Activated CD8-positive, alpha-beta T cell treated with anti-CD3 and anti-CD28 coated beads, Interleukin-2, amount 10 ng/mL, durations not matched to agents 7 days and 5 days (primary cell): ENCODE results near the gene TMEM178A. TPM values are rescaled to one million over a fixed set of nuclear protein-coding genes. Genes with fewer than 3 reads are reported as not detected.

Experiments
- ATAC-seq: fragments of 150-1000 bp; cut with Tn5 transposase; one replicate; pipeline ENCODE4 v1.10.0; 2021; ENCODE audit warnings: moderate library complexity
- CTCF ChIA-PET: fragments of 350-600 bp; sonication (Branson Sonifier 250); formaldehyde crosslinking; loops from one replicate; lab custom pipeline; 2021; ENCODE audit warnings: antibody characterized with exemption; lab: Charles Lee
- POLR2A ChIA-PET: fragments of 350-600 bp; sonication (Branson Sonifier 250); formaldehyde crosslinking; loops from one replicate; lab custom pipeline; 2021; ENCODE audit warnings: antibody characterized with exemption; lab: Charles Lee
- DNase-seq: peaks from one replicate; pipeline ENCODE4 v3.0.0-alpha.2; 2020
- H3K27ac Mint-ChIP-seq: one replicate; pipeline ENCODE4 v1.8.0; 2021; ENCODE audit warnings: mild to moderate bottlenecking, mixed read lengths
- H3K27me3 Mint-ChIP-seq: one replicate; pipeline ENCODE4 v1.8.0; 2021; ENCODE audit warnings: low read depth, mixed read lengths
- H3K36me3 Mint-ChIP-seq: one replicate; pipeline ENCODE4 v1.8.0; 2021; ENCODE audit warnings: low read depth, mixed read lengths
- H3K4me1 Mint-ChIP-seq: one replicate; pipeline ENCODE4 v1.8.0; 2021; ENCODE audit warnings: low read depth, mixed read lengths
- H3K4me3 Mint-ChIP-seq: one replicate; pipeline ENCODE4 v1.8.0; 2021; ENCODE audit warnings: mild to moderate bottlenecking, mixed read lengths
- H3K9me3 Mint-ChIP-seq: one replicate; pipeline ENCODE4 v1.8.0; 2022; ENCODE audit warnings: mixed read lengths; ENCODE audit not compliant: insufficient read depth
- total RNA-seq, 2 experiments: library from RNA; stranded (reverse); gene quantifications; one replicate each; pipeline ENCODE4 v1.2.3, GENCODE V29; 2021

TMEM178A gene
- total RNA-seq, 2 experiments from 2014 or later, result not detected

- H3K4me1 Mint-ChIP-seq, result peaks cover 4% of the 10 kb centered on the region
- ATAC-seq, result no peak
Observed at GRCh38 chr2:39733070-39733674, 67.5 kb downstream of the TMEM178A start.

GRCh38 chr2:39734445-39734844, 68.7 kb downstream of the TMEM178A start:
- CTCF ChIA-PET, result interaction anchor here (0.7 kb wide), 1 partner anchor 43 kb away, joined by 3 read pairs; no protein-coding TSS in a partner anchor
- no peaks in the 10 kb centered on the region for H3K4me1 Mint-ChIP-seq
- H3K9me3 Mint-ChIP-seq, result no peaks in the 10 kb centered on the region
- ATAC-seq, result no peak
- DNase-seq, result no peak
- H3K27me3 Mint-ChIP-seq, result no peaks in the 10 kb centered on the region
- POLR2A ChIA-PET, result no interaction called here
- no peak overlapping the region for H3K4me3 Mint-ChIP-seq
- no peak overlapping the region for H3K27ac Mint-ChIP-seq
- peaks cover 47% of the 10 kb centered on the region for H3K36me3 Mint-ChIP-seq

More at GRCh38 chr2:39733070-39733674, 67.5 kb downstream of the TMEM178A start:
- no peak overlapping the region for H3K4me3 Mint-ChIP-seq
- DNase-seq, result no peak
- H3K27ac Mint-ChIP-seq, result no peak overlapping the region
- H3K36me3 Mint-ChIP-seq, result peaks cover 38% of the 10 kb centered on the region
- no peaks in the 10 kb centered on the region for H3K9me3 Mint-ChIP-seq
- H3K27me3 Mint-ChIP-seq, result no peaks in the 10 kb centered on the region
- CTCF ChIA-PET, result interaction anchor here (0.9 to 6.6 kb wide), 2 partner anchors 222 to 355 kb away, joined by 3 to 77 read pairs; no protein-coding TSS in a partner anchor
- POLR2A ChIA-PET, result no interaction called here

DNA sequence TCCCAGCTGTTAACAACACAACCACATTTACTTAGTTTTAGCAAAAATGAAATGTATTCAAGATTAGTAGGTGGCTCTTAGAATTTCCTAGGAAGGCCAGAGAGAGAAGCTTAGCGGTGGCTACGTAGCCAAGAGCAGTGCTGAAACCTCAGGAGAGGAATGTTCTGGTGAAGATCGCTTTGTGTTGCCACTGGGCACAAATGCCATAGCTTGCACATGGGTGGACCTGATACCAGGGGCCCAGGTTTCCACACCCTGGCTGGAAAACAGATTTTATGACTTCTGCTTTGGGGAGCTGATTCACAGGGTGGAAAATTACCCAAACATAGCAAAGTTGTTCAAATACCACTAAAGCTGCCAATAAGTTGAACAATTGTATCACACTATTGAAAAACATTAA, 69.9 kb downstream of the TMEM178A start:
- ChIA-PET POLR2A (no interaction called here), CTCF (no interaction called here)
- ATAC-seq, result no peak
- no peak for DNase-seq
- H3K27ac Mint-ChIP-seq, result no peak overlapping the region
- H3K4me3 Mint-ChIP-seq, result no peak overlapping the region
- H3K27me3 Mint-ChIP-seq, result no peaks in the 10 kb centered on the region
- no peaks in the 10 kb centered on the region for H3K9me3 Mint-ChIP-seq
- peaks cover 51% of the 10 kb centered on the region for H3K36me3 Mint-ChIP-seq
- no peaks in the 10 kb centered on the region for H3K4me1 Mint-ChIP-seq

GRCh38 chr2:39736640-39737039, 70.9 kb downstream of the TMEM178A start:
- no peak overlapping the region for H3K27ac Mint-ChIP-seq
- ChIA-PET POLR2A (interaction anchor here (0.6 kb wide), 1 partner anchor 24 kb away, joined by 4 read pairs; no protein-coding TSS in a partner anchor), CTCF (no interaction called here)
- no peaks in the 10 kb centered on the region for H3K27me3 Mint-ChIP-seq
- no peak for DNase-seq
- H3K4me1 Mint-ChIP-seq, result no peaks in the 10 kb centered on the region
- peaks cover 58% of the 10 kb centered on the region for H3K36me3 Mint-ChIP-seq
- no peak for ATAC-seq
- no peak overlapping the region for H3K4me3 Mint-ChIP-seq
- H3K9me3 Mint-ChIP-seq, result no peaks in the 10 kb centered on the region

DNA sequence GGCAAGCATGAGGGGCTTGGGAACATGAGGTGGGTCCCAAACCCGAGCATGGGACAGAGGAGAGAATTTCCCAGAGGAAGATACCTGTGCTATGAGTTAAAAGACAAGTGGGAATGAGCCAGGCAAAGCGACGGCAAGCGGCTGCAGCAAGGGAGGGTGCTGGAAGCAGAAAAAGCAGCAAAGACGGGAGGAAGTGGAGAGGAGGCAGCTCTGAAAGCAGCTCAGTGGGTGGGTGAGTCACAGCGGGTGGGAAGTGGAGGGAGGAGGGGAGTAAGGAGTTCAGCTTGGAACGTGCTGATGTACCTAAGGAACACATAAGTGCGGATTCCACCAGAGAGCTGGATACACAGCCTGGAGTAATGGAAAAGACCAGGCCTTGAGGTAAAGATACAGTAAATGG, 71.9 kb downstream of the TMEM178A start:
- no peaks in the 10 kb centered on the region for H3K27me3 Mint-ChIP-seq
- no peaks in the 10 kb centered on the region for H3K4me1 Mint-ChIP-seq
- ATAC-seq (no peak), DNase-seq (no peak)
- H3K36me3 Mint-ChIP-seq, result peaks cover 66% of the 10 kb centered on the region
- H3K27ac Mint-ChIP-seq, result no peak overlapping the region
- ChIA-PET CTCF (interaction anchor here (1.9 kb wide), 1 partner anchor 8 kb away, joined by 5 read pairs; no protein-coding TSS in a partner anchor), POLR2A (no interaction called here)
- H3K9me3 Mint-ChIP-seq, result no peaks in the 10 kb centered on the region
- H3K4me3 Mint-ChIP-seq, result no peak overlapping the region

DNA sequence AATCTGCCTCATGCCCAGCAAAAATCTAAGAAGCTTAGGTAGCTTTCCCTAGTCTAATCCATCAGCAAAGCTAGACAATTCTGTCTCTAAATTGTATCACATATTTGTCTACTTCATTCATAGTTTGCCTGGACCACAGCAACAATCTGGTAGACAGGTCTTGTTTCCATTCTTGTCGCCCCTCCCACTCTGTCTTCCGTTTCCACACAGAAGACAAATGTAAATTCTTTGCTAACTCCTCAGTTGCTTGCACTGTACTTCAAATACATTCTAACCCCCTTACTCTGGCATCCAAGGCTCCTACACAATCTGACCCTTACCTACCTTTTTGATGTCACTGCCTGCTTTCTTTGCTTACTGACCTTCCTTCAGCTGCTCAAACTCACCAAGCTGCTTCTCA, 73.2 kb downstream of the TMEM178A start:
- Mint-ChIP-seq H3K4me1 (no peaks in the 10 kb centered on the region), H3K4me3 (no peak overlapping the region), H3K36me3 (peaks cover 74% of the 10 kb centered on the region), H3K27me3 (no peaks in the 10 kb centered on the region), H3K9me3 (no peaks in the 10 kb centered on the region), H3K27ac (no peak overlapping the region)
- ChIA-PET POLR2A (no interaction called here), CTCF (interaction anchor here (1.9 kb wide), 1 partner anchor 10 kb away, joined by 5 read pairs; no protein-coding TSS in a partner anchor)
- ATAC-seq, result no peak
- DNase-seq, result no peak

DNA sequence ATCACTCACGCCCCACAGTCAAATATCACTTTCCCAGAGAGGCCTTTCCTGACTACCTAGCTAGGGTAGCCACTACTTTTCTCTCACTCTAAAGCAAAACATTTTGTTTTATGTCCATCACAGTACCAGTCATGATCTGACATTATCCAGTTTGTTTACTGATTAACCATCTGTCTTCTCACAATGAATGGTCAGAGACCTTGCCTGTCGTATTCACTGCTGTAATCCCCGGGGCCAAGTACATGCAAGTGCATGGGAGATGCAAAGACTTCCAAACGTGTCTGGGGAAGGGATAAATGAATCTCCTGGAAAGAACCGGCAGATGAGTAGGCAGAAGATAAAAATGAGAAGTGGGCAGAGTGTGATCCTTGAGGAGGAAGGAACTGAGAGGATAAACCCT, 73.7 kb downstream of the TMEM178A start:
- ATAC-seq, result no peak
- ChIA-PET CTCF (no interaction called here), POLR2A (no interaction called here)
- Mint-ChIP-seq H3K4me1 (no peaks in the 10 kb centered on the region), H3K27ac (no peak overlapping the region), H3K9me3 (no peaks in the 10 kb centered on the region), H3K27me3 (no peaks in the 10 kb centered on the region), H3K4me3 (no peak overlapping the region), H3K36me3 (peaks cover 70% of the 10 kb centered on the region)
- DNase-seq, result no peak

DNA sequence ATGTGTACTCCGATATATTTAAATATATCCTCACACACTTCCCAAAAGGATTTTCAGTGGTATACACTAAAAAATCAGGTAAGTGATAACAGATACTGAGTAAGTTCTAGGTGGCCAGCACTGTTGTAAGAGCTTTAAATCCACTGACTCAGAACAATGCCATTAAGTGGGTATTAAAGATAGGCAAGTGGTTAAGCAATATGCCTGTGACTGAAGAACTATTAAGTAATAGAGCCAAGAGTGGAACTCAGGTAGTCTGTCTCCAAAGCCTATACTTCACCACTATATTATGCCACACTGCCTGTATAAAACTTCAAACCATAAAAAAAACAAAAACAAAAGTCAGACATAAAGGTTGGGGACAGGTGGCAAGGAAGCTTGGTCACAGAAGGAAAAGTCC, 76.2 kb downstream of the TMEM178A start:
- no peak overlapping the region for H3K4me3 Mint-ChIP-seq
- no peak overlapping the region for H3K27ac Mint-ChIP-seq
- ATAC-seq (no peak), DNase-seq (no peak)
- no peaks in the 10 kb centered on the region for H3K27me3 Mint-ChIP-seq
- ChIA-PET CTCF (interaction anchor here (0.9 to 1.5 kb wide), 2 partner anchors 11 to 13 kb away, joined by 3 to 4 read pairs; no protein-coding TSS in a partner anchor), POLR2A (no interaction called here)
- H3K36me3 Mint-ChIP-seq, result peaks cover 61% of the 10 kb centered on the region
- H3K4me1 Mint-ChIP-seq, result no peaks in the 10 kb centered on the region
- no peaks in the 10 kb centered on the region for H3K9me3 Mint-ChIP-seq

GRCh38 chr2:39743269-39743776, 77.6 kb downstream of the TMEM178A start:
- DNase-seq, result no peak
- no peak for ATAC-seq
- H3K27me3 Mint-ChIP-seq, result no peaks in the 10 kb centered on the region
- no peak overlapping the region for H3K4me3 Mint-ChIP-seq
- H3K36me3 Mint-ChIP-seq, result peaks cover 52% of the 10 kb centered on the region
- H3K9me3 Mint-ChIP-seq, result no peaks in the 10 kb centered on the region
- H3K27ac Mint-ChIP-seq, result no peak overlapping the region
- no peaks in the 10 kb centered on the region for H3K4me1 Mint-ChIP-seq
- POLR2A ChIA-PET, result no interaction called here
- CTCF ChIA-PET, result no interaction called here

DNA sequence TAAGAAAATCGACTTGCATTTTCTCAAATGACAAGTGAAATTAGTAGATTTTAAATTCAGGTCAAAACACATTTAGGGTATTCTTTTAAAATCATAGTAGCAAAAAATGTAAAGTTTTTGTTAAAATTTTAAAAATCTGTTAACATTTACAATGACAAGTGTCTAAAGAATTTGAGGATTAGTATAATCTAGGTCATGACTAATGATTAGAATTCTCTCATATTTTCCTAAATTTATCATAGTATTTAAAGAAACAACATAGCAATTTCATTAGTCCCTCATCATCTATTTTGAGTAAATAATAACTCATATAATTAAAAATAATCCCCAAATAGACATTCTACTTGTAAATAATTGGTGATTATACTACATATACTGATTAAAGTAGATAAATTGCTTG, 89.7 kb downstream of the TMEM178A start:
- DNase-seq, result no peak
- Mint-ChIP-seq H3K36me3 (peaks cover 60% of the 10 kb centered on the region), H3K27me3 (no peaks in the 10 kb centered on the region), H3K9me3 (no peaks in the 10 kb centered on the region), H3K27ac (no peak overlapping the region), H3K4me1 (no peaks in the 10 kb centered on the region), H3K4me3 (no peak overlapping the region)
- POLR2A ChIA-PET, result no interaction called here
- no peak for ATAC-seq
- CTCF ChIA-PET, result no interaction called here

DNA sequence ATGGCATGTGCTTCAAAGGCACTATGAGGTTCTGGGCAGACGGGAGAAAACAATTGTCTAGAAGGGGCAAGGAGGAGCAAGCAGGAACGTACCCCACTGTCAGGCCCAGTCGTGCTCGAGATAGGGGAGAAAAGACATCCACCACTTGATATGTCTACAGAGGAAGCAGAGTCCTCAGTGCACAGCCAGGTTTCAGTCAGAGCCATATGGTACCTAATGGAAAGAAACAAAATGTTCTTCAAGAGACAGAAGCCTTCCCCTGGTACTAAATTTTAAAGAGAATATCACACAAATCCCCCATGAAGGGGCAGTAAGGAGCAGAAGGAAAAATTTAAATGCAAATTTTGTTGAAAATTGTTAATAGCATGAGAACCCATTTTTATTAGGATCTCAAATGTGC, 91.4 kb downstream of the TMEM178A start:
- no peaks in the 10 kb centered on the region for H3K4me1 Mint-ChIP-seq
- POLR2A ChIA-PET, result no interaction called here
- H3K36me3 Mint-ChIP-seq, result peaks cover 66% of the 10 kb centered on the region
- no peak for ATAC-seq
- no peak for DNase-seq
- CTCF ChIA-PET, result no interaction called here
- H3K27ac Mint-ChIP-seq, result no peak overlapping the region
- no peaks in the 10 kb centered on the region for H3K27me3 Mint-ChIP-seq
- H3K4me3 Mint-ChIP-seq, result no peak overlapping the region
- H3K9me3 Mint-ChIP-seq, result no peaks in the 10 kb centered on the region

GRCh38 chr2:39762448-39762847, 96.7 kb downstream of the TMEM178A start:
- Mint-ChIP-seq H3K9me3 (no peaks in the 10 kb centered on the region), H3K4me3 (no peak overlapping the region), H3K27ac (no peak overlapping the region), H3K4me1 (peaks cover 10% of the 10 kb centered on the region), H3K27me3 (no peaks in the 10 kb centered on the region), H3K36me3 (peaks cover 62% of the 10 kb centered on the region)
- ChIA-PET CTCF (no interaction called here), POLR2A (no interaction called here)
- DNase-seq (no peak), ATAC-seq (no peak)
